HG02763 (cell line): ENCODE measurements around the gene FTCD.
"Not testable (repeated sequence)": the region's sequence is repeated elsewhere in the genome, so short reads cannot be mapped to it uniquely, and the experiment has no call there.

Experiments
- ATAC-seq: cut with Tn5 transposase; IDR thresholded peaks from one replicate; pipeline ENCODE4 v1.9.1; 2021; ENCODE audit warnings: mild to moderate bottlenecking, moderate library complexity; ENCODE audit not compliant: unreplicated experiment

The FTCD gene

GRCh38 chr21:46188226-46189212, 33.1 kb upstream of the FTCD start:
- no peak for ATAC-seq

GRCh38 chr21:46187814-46188213, 32.4 kb upstream of the FTCD start:
- no peak for ATAC-seq

- ATAC-seq, result no peak
Observed at GRCh38 chr21:46187261-46187660, 31.9 kb upstream of the FTCD start.

GRCh38 chr21:46185716-46186115, 30.3 kb upstream of the FTCD start:
- no peak for ATAC-seq

- ATAC-seq, result peak; percentile 66
Observed at GRCh38 chr21:46184625-46185555, 29.5 kb upstream of the FTCD start.

- ATAC-seq, result peak; percentile 38
Observed at GRCh38 chr21:46183910-46184624, 28.7 kb upstream of the FTCD start, which contains the start of gene SPATC1L. SPATC1L (minus strand) TSS chr21:46184459; CDS start chr21:46182816, 1,643 bp downstream.

GRCh38 chr21:46183337-46183909, 28.0 kb upstream of the FTCD start:
- not testable (repeated sequence) for ATAC-seq

GRCh38 chr21:46182548-46183336, 27.4 kb upstream of the FTCD start:
- ATAC-seq, result no peak

GRCh38 chr21:46181953-46182547, 26.7 kb upstream of the FTCD start:
- no peak for ATAC-seq

- no peak for ATAC-seq
Observed at GRCh38 chr21:46181436-46181835, 26.1 kb upstream of the FTCD start.

GRCh38 chr21:46180778-46181391, 25.5 kb upstream of the FTCD start:
- ATAC-seq, result no peak

GRCh38 chr21:46180079-46180722, 24.8 kb upstream of the FTCD start:
- ATAC-seq, result no peak

GRCh38 chr21:46179708-46180078, 24.3 kb upstream of the FTCD start:
- ATAC-seq, result no peak

- ATAC-seq, result no peak
Observed at GRCh38 chr21:46178961-46179360, 23.6 kb upstream of the FTCD start.

- not testable (repeated sequence) for ATAC-seq
Observed at GRCh38 chr21:46176443-46177129, 21.2 kb upstream of the FTCD start.

GRCh38 chr21:46173573-46173972, 18.2 kb upstream of the FTCD start:
- ATAC-seq, result no peak

GRCh38 chr21:46172863-46173528, 17.6 kb upstream of the FTCD start:
- no peak for ATAC-seq
